AG04450 (cell line): ENCODE data around the gene NHLRC2. TPM values are rescaled to one million over a fixed set of nuclear protein-coding genes. Genes with fewer than 3 reads are reported as not detected.

Source experiments
- CTCF ChIA-PET: fragments of 300-600, 350-600 bp; formaldehyde crosslinking; extraction: SDS; loops from one replicate; lab custom pipeline; 2022; ENCODE audit warnings: antibody characterized with exemption, inconsistent platforms; lab: Charles Lee
- POLR2A ChIA-PET: fragments of 350-600 bp; formaldehyde crosslinking; extraction: SDS; loops from one replicate; lab custom pipeline; 2021; ENCODE audit warnings: antibody characterized with exemption, inconsistent platforms; lab: Yijun Ruan, JAX
- DNase-seq: peaks from one replicate; pipeline ENCODE4 v3.0.0-alpha.2; 2011; ENCODE audit warnings: low read depth, low spot score
- H3K27ac ChIP-seq: one replicate; pipeline ENCODE4 v1.5.1; 2012; ENCODE audit warnings: low read depth, low read length, control low read depth
- H3K27me3 ChIP-seq: one replicate; pipeline ENCODE4 v1.6.0; 2012; ENCODE audit warnings: low read length; ENCODE audit not compliant: control insufficient read depth, insufficient read depth
- H3K4me3 ChIP-seq: 2 replicates; pipeline ENCODE4 v1.5.1; 2011; ENCODE audit warnings: mild to moderate bottlenecking, low read depth, low read length, control low read depth
- H3K9me3 ChIP-seq: 2 replicates; pipeline ENCODE4 v1.5.1; 2012; ENCODE audit warnings: low read length; ENCODE audit not compliant: control insufficient read depth, insufficient read depth
- polyA plus RNA-seq: library from polyadenylated mRNA; depleted of rRNA; stranded (reverse); fragments of >200 nt; gene quantifications from 2 replicates; pipeline ENCODE4 v1.2.3, GENCODE V29; 2011
- TF ChIP-seq, protein P1 (sequence below): IDR thresholded peaks from 2 replicates; pipeline ENCODE4 v1.5.1; 2011; ENCODE audit warnings: low read depth, low read length, control low read depth, inconsistent platforms

The NHLRC2 gene
- polyA plus RNA-seq, 1 experiment = 7.6 TPM

DNA sequence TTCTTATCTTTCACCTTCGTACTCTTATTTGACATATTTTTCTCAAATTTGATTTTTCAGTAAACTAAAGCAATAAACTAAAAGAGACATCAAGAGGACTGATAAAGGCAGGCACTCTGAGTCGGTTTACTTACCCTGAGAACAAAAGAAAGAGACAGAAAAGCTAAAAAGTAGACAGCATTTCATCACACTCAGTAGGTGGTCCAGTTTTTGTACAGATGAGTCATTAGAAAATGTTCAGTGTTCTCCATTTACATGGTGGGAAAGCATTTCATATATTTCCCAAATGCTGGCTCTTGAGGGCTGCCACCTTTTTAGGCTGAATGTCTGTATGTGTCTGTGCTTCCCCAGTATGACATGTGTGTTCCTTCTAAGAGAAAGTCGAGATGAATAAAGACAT lies 52.7 kb downstream of the NHLRC2 start:
- H3K27ac ChIP-seq = no peak overlapping the region
- TF ChIP-seq, protein P1, sequence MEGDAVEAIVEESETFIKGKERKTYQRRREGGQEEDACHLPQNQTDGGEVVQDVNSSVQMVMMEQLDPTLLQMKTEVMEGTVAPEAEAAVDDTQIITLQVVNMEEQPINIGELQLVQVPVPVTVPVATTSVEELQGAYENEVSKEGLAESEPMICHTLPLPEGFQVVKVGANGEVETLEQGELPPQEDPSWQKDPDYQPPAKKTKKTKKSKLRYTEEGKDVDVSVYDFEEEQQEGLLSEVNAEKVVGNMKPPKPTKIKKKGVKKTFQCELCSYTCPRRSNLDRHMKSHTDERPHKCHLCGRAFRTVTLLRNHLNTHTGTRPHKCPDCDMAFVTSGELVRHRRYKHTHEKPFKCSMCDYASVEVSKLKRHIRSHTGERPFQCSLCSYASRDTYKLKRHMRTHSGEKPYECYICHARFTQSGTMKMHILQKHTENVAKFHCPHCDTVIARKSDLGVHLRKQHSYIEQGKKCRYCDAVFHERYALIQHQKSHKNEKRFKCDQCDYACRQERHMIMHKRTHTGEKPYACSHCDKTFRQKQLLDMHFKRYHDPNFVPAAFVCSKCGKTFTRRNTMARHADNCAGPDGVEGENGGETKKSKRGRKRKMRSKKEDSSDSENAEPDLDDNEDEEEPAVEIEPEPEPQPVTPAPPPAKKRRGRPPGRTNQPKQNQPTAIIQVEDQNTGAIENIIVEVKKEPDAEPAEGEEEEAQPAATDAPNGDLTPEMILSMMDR = no peak
- ChIA-PET POLR2A (no interaction called here), CTCF (no interaction called here)
- no peaks in the 10 kb centered on the region for H3K9me3 ChIP-seq
- no peak overlapping the region for H3K4me3 ChIP-seq
- DNase-seq = no peak
- no peaks in the 10 kb centered on the region for H3K27me3 ChIP-seq

DNA sequence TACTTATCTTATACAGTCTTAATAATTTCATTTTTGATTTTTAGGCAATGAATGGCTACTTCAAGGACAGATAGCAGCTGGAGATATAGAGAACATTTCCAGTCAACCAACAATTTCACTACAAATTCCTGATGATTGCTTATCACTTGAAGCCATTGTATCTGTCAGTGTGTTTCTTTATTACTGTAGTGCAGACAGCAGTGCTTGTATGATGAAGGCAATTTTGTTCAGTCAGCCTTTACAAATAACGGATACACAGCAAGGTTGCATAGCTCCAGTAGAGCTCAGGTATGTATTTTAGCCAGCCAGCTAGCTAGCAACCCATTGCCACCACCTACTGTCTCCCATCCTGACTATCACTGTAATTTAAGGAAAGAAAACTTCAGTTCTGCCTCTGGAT lies 53.8 kb downstream of the NHLRC2 start:
- POLR2A ChIA-PET = no interaction called here
- Histone ChIP-seq H3K4me3 (no peak overlapping the region), H3K27ac (no peak overlapping the region), H3K9me3 (no peaks in the 10 kb centered on the region), H3K27me3 (no peaks in the 10 kb centered on the region)
- TF ChIP-seq, protein P1 = no peak
- CTCF ChIA-PET = interaction anchor here (1.1 kb wide), 1 partner anchor 10 kb away, joined by 3 read pairs; no protein-coding TSS in a partner anchor
- DNase-seq = no peak

DNA sequence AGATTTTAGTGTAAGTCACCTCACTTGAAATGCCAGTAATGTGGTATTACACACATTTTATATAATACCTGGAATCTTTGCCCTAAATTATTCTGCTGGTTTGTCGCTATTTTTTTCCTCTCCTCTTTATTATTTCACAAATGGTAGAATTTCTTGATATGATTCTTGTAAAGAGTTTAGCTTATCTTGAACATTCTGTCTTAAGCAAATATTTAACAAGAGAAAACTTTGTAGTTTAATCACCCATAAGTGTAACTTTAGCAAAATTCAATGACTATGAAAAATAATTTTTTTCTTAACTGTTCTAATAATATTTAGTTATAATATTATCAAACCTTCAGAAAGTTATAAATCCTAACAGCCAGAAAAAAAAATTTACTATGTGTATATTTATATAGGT lies 56.7 kb downstream of the NHLRC2 start:
- Histone ChIP-seq H3K9me3 (no peaks in the 10 kb centered on the region), H3K27me3 (no peaks in the 10 kb centered on the region), H3K4me3 (no peak overlapping the region), H3K27ac (no peak overlapping the region)
- CTCF ChIA-PET = no interaction called here
- TF ChIP-seq, protein P1 = no peak
- no peak for DNase-seq
- POLR2A ChIA-PET = no interaction called here

- POLR2A ChIA-PET = no interaction called here
- CTCF ChIA-PET = no interaction called here
- no peak overlapping the region for H3K4me3 ChIP-seq
- H3K27me3 ChIP-seq = no peaks in the 10 kb centered on the region
- no peak for DNase-seq
- H3K9me3 ChIP-seq = no peaks in the 10 kb centered on the region
- H3K27ac ChIP-seq = no peak overlapping the region
- TF ChIP-seq, protein P1 = no peak
These were observed 57.4 kb downstream of the NHLRC2 start for GRCh38 chr10:113911839-113912238.

GRCh38 chr10:113912582-113912981 lies 58.1 kb downstream of the NHLRC2 start:
- TF ChIP-seq, protein P1 = no peak
- no peaks in the 10 kb centered on the region for H3K27me3 ChIP-seq
- CTCF ChIA-PET = no interaction called here
- no peak overlapping the region for H3K4me3 ChIP-seq
- no peak overlapping the region for H3K27ac ChIP-seq
- POLR2A ChIA-PET = no interaction called here
- DNase-seq = no peak
- no peaks in the 10 kb centered on the region for H3K9me3 ChIP-seq
